ELF-1 (cell line): ENCODE results near the gene DHTKD1.
"Not testable (repeated sequence)": the region's sequence is repeated elsewhere in the genome, so short reads cannot be mapped to it uniquely, and the experiment has no call there.

ENCODE experiments used
- DNase-seq: peaks from one replicate; pipeline ENCODE4 v3.0.0-alpha.2; 2016; ENCODE audit warnings: low read depth, low spot score

The DHTKD1 gene

GRCh38 chr10:12135631-12136030 lies 66.9 kb downstream of the DHTKD1 start:
- DNase-seq = no peak

GRCh38 chr10:12140038-12140437 lies 71.3 kb downstream of the DHTKD1 start:
- DNase-seq = no peak

- DNase-seq = no peak
Measured at GRCh38 chr10:12144538-12144937, 75.8 kb downstream of the DHTKD1 start.

GRCh38 chr10:12150163-12150562 lies 81.4 kb downstream of the DHTKD1 start:
- DNase-seq = no peak

GRCh38 chr10:12154516-12154915 lies 85.8 kb downstream of the DHTKD1 start:
- no peak for DNase-seq

GRCh38 chr10:12156367-12157123 lies 87.8 kb downstream of the DHTKD1 start:
- no peak for DNase-seq

- DNase-seq = no peak
Measured at GRCh38 chr10:12158111-12158510, 89.4 kb downstream of the DHTKD1 start.

GRCh38 chr10:12160664-12161063 lies 91.9 kb downstream of the DHTKD1 start:
- DNase-seq = no peak

- no peak for DNase-seq
Measured at GRCh38 chr10:12162927-12163326, 94.2 kb downstream of the DHTKD1 start.

GRCh38 chr10:12164085-12164484 lies 95.3 kb downstream of the DHTKD1 start:
- DNase-seq = no peak

GRCh38 chr10:12165036-12165435 lies 96.3 kb downstream of the DHTKD1 start:
- DNase-seq = no peak

- DNase-seq = no peak
Measured at GRCh38 chr10:12165999-12166775, 97.4 kb downstream of the DHTKD1 start.

- DNase-seq = not testable (repeated sequence)
Measured at GRCh38 chr10:12171512-12171911, 102.8 kb downstream of the DHTKD1 start.
